H54 (cell line): ENCODE results near the gene JTB.
A peak's percentile ranks its signal among the peaks of the same experiment; 100 is the strongest.

Source experiments
- DNase-seq: peaks from one replicate; pipeline ENCODE4 v3.0.0; 2011; ENCODE audit warnings: low spot score, mixed read lengths; ENCODE audit not compliant: insufficient read length
- FAIRE-seq: peaks from 3 replicates; lab custom pipeline; 2011; peaks lifted over from hg19 to GRCh38; lab: Jason Lieb, UNC
- POLR2A ChIP-seq: IDR thresholded peaks from 2 replicates; pipeline ENCODE4 v1.6.1; 2011; ENCODE audit warnings: low read depth, mild to moderate bottlenecking, low read length

The JTB gene

GRCh38 chr1:153967107-153967999 is 10.1 kb downstream of the JTB start, which contains the start of gene CREB3L4:
CREB3L4 (plus strand) TSS chr1:153967902; CDS start chr1:153968526, 624 bp downstream.
- DNase-seq (peak; percentile 84), FAIRE-seq (no peak)
- peak; percentile 78 for TF ChIP-seq POLR2A

- no peak for DNase-seq
- FAIRE-seq, result no peak
- no peak for TF ChIP-seq POLR2A
Observed at GRCh38 chr1:153963850-153964331, 13.6 kb downstream of the JTB start.

- peak; percentile 55 for TF ChIP-seq POLR2A
- no peak for FAIRE-seq
- DNase-seq, result peak; percentile 89
Observed at GRCh38 chr1:153963030-153963849, 14.2 kb downstream of the JTB start, which contains the start of gene SLC39A1. SLC39A1 (minus strand) TSS chr1:153963537; CDS start chr1:153962715, 822 bp downstream.

GRCh38 chr1:153962088-153963029 is 15.1 kb downstream of the JTB start:
- FAIRE-seq (no peak), DNase-seq (no peak)
- 0 out of 2 replicates have a peak, but pooled peaks have one; percentile 8 for TF ChIP-seq POLR2A

- DNase-seq, result no peak
- no peak for TF ChIP-seq POLR2A
- no peak for FAIRE-seq
Observed at GRCh38 chr1:153961421-153961820, 16.1 kb downstream of the JTB start.

GRCh38 chr1:153960206-153960605 is 17.3 kb downstream of the JTB start:
- FAIRE-seq (no peak), DNase-seq (no peak)
- TF ChIP-seq POLR2A, result no peak

- DNase-seq (no peak), FAIRE-seq (no peak)
- TF ChIP-seq POLR2A, result no peak
Observed at GRCh38 chr1:153959454-153959853, 18.0 kb downstream of the JTB start.

- DNase-seq, result no peak
- TF ChIP-seq POLR2A, result no peak
- no peak for FAIRE-seq
Observed at GRCh38 chr1:153958961-153959260, 18.6 kb downstream of the JTB start.

- peak; percentile 45; the same call in 1 of the 2 replicates for TF ChIP-seq POLR2A
- DNase-seq (peak; percentile 93), FAIRE-seq (no peak)
Observed at GRCh38 chr1:153958111-153958960, 19.1 kb downstream of the JTB start, which contains the start of gene CRTC2. CRTC2 (minus strand) TSS chr1:153958612; CDS start chr1:153958497, 115 bp downstream.

GRCh38 chr1:153957744-153958110 is 19.7 kb downstream of the JTB start:
- peak; percentile 12; the same call in 1 of the 2 replicates for TF ChIP-seq POLR2A
- DNase-seq (no peak), FAIRE-seq (no peak)

- no peak for FAIRE-seq
- no peak for TF ChIP-seq POLR2A
- no peak for DNase-seq
Observed at GRCh38 chr1:153956997-153957715, 20.3 kb downstream of the JTB start.
